Left ventricle myocardium inferior (tissue), 1 donor: ENCODE results near the gene ATP11A. TPM values are rescaled to one million over a fixed set of nuclear protein-coding genes. Genes with fewer than 3 reads are reported as not detected.

Experiments
- DNase-seq: peaks from one replicate; pipeline ENCODE4 v3.0.0-alpha.2; 2020
- H3K27ac ChIP-seq: fragments of 200-600 bp; replicated peaks from 2 replicates; pipeline ENCODE4 v1.8.0; 2021
- H3K27me3 ChIP-seq: fragments of 200-600 bp; 2 replicates; pipeline ENCODE4 v1.8.0; 2021; ENCODE audit warnings: low read depth
- H3K36me3 ChIP-seq: fragments of 200-600 bp; 2 replicates; pipeline ENCODE4 v1.8.0; 2021
- H3K4me1 ChIP-seq: fragments of 200-600 bp; 2 replicates; pipeline ENCODE4 v1.8.0; 2021
- H3K4me3 ChIP-seq: fragments of 200-600 bp; 2 replicates; pipeline ENCODE4 v1.8.0; 2021; ENCODE audit warnings: mild to moderate bottlenecking, moderate library complexity
- H3K9me3 ChIP-seq: fragments of 200-600 bp; replicated peaks from 2 replicates; pipeline ENCODE4 v1.8.0; 2021
- intact Hi-C: fragments of 100-400 bp; cut with micrococcal nuclease; formaldehyde crosslinking; loops from one replicate; pipeline ENCODE4 v1.11.0; 2022
- total RNA-seq: library from RNA; stranded (reverse); fragmentation: NEBNext Ultra II Directional; extraction: Animal tissue kit (Norgen Biotek cat#: 25700); gene quantifications from one replicate; pipeline ENCODE4 v1.2.1, GENCODE V29; 2021
- TF ChIP-seq, protein P1 (sequence below): fragments of 200-600 bp; IDR thresholded peaks from 2 replicates; pipeline ENCODE4 v1.8.0; 2021; ENCODE audit warnings: antibody characterized with exemption, mild to moderate bottlenecking, borderline replicate concordance
- donor health status: DM: no; HTN: yes; CAD: no; lungs with severe emphysema.

The ATP11A gene
- total RNA-seq, 1 donor from 2014 or later, result 106 TPM

DNA sequence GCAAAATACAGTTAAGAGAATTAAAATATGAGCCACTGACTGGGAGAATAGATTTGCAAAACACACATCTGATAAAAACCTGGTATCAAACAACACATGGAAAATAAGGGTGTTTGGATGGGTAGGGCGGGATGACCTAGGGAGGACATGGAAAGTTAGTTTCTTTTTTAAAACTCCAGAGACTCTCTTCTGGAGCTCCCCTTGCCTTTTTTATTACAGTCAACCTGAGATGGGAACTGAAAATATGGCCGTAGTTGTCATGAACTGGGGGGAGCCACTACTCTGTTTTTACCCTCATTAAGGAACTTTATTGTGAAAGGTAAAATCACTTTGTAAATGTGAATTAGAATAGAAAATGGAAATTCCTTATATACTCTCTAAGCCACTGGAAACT, 113.0 kb downstream of the ATP11A start:
- intact Hi-C loops, result no loop called here
- Histone ChIP-seq H3K36me3 (peaks cover 23% of the 10 kb centered on the region), H3K27me3 (no peaks in the 10 kb centered on the region), H3K4me1 (no peaks in the 10 kb centered on the region), H3K4me3 (no peak overlapping the region), H3K27ac (no peak overlapping the region), H3K9me3 (no peaks in the 10 kb centered on the region)
- TF ChIP-seq, protein P1, sequence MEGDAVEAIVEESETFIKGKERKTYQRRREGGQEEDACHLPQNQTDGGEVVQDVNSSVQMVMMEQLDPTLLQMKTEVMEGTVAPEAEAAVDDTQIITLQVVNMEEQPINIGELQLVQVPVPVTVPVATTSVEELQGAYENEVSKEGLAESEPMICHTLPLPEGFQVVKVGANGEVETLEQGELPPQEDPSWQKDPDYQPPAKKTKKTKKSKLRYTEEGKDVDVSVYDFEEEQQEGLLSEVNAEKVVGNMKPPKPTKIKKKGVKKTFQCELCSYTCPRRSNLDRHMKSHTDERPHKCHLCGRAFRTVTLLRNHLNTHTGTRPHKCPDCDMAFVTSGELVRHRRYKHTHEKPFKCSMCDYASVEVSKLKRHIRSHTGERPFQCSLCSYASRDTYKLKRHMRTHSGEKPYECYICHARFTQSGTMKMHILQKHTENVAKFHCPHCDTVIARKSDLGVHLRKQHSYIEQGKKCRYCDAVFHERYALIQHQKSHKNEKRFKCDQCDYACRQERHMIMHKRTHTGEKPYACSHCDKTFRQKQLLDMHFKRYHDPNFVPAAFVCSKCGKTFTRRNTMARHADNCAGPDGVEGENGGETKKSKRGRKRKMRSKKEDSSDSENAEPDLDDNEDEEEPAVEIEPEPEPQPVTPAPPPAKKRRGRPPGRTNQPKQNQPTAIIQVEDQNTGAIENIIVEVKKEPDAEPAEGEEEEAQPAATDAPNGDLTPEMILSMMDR, result no peak
- DNase-seq, result no peak

DNA sequence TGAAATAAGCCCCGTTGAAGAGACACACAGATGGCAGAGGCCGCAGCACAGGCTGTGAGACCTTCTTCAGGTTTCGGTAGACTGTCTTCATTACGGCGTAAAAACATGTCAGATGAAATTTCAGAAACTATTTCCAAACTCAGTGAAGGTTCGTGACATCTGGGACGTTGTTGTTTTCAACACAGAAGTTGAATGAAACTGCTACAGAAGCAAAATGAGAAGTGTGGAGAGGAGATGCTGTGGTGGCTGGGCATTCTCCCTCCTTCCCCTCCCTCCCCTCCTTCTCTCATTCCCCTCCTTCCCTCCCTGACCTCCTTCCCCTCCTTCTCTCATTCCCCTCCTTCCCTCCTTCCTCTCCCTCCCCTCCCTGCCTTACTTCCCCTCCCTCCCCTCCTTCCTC, 113.6 kb downstream of the ATP11A start:
- Histone ChIP-seq H3K36me3 (peaks cover 25% of the 10 kb centered on the region), H3K27ac (no peak overlapping the region), H3K27me3 (no peaks in the 10 kb centered on the region), H3K4me1 (no peaks in the 10 kb centered on the region), H3K9me3 (no peaks in the 10 kb centered on the region), H3K4me3 (no peak overlapping the region)
- DNase-seq, result no peak
- intact Hi-C loops, result no loop called here
- TF ChIP-seq, protein P1, result no peak

DNA sequence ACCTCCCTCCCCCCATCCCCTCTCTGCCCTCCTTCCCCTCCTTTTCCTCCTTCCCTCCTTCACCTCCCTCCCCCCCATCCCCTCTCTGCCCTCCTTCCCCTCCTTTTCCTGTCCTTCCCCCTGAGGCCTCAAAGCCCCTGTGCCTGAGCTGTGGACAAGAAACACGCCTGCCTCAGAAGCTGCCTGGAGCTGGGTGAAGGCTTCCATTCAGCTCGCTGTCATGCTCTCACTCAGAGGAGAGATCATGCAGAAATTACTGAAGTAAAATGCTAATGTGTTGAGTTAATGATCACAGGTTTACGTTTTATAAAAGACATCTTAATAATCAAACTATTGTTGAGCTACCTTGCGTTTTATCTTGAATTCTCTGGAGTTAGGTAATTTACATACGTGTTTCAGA, 114.5 kb downstream of the ATP11A start:
- no peak for DNase-seq

DNA sequence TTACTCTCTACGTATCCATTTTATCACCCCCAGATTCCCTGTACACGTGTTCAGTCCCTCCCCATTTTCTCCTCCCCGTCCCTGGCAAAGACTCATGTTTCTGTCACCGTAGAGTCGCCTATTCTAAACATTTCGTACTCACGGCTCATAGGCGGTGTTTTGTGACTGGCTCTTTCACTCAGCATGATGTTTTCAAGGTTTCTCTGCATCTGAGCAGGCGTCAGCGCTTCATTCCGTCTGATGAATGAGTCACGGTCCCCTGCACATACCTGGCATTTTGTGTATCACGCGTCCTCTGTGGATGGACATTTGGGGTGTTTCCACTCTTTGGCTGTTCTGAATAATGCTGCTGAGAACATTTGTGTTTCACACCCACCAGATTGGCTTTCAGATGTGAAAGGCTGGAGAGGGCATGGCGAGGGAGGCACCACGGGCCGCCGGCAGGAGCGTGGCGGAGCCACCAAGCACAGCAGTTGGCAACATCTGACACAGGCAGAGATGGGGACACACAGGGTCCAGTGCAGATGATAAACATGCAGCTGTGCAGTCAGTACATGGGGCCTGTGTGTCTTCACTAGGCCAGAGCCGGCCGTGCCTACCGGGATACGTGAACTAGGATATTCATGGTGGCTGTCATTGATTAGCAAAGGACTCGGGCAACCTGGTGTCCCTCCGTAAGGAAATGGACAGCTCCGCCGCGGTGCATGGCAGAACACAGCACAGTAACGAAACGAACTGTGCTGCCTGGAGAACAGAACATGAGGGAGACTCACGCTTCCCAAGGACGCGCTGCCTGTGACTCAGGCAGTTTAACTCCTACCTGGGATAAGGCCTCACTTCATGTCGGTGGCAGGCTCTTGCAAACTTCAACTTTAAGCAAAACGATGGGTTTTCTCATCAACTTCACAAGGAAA, 117.2 kb downstream of the ATP11A start:
- H3K4me1 ChIP-seq, result no peaks in the 10 kb centered on the region
- H3K27me3 ChIP-seq, result no peaks in the 10 kb centered on the region
- no peak overlapping the region for H3K4me3 ChIP-seq
- intact Hi-C loops, result no loop called here
- H3K36me3 ChIP-seq, result peaks cover 54% of the 10 kb centered on the region
- DNase-seq, result no peak
- TF ChIP-seq, protein P1, result no peak
- H3K27ac ChIP-seq, result no peak overlapping the region
- no peaks in the 10 kb centered on the region for H3K9me3 ChIP-seq

More for the DNA sequence above, 114.5 kb downstream of the ATP11A start:
- no peaks in the 10 kb centered on the region for H3K27me3 ChIP-seq
- H3K27ac ChIP-seq, result no peak overlapping the region
- H3K4me3 ChIP-seq, result no peak overlapping the region
- no peaks in the 10 kb centered on the region for H3K4me1 ChIP-seq
- peaks cover 34% of the 10 kb centered on the region for H3K36me3 ChIP-seq
- intact Hi-C loops, result no loop called here
- TF ChIP-seq, protein P1, result no peak
- no peaks in the 10 kb centered on the region for H3K9me3 ChIP-seq

DNA sequence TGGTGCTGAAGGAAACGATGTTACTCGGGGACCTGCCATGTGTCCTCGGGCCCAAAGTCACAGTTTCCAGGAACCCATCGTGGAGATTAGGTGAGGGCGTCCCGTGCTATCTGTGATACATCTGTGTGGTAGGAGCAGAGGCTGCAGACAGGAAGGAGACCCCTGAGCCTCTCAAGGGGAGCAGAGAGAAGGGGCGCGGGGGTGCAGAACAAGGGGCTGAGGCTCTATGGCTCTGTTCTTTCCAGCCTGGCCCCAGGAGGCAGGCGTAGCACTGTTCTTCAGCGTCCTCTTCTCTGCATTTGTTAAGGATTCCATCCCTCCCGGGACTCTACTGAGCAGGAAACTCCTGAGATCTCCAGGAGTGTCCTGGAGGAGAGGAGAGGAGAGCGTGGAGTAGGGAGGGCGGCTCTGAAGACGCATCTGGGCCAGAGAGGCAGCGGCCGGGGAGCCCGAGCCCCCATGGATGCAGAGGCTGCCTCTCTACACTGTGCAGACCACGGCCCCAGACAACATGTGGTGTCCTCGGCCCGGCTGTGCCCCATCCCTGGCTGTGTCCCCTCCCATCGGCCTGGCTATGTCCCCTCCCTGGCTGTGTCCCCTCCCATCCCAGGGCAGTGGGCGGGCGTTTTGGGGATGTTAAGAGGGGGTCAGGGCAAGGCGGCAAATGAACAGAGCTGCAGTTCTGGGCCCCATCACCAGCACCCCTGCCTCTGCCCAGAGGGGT, 118.0 kb downstream of the ATP11A start:
- no peak overlapping the region for H3K27ac ChIP-seq
- H3K27me3 ChIP-seq, result no peaks in the 10 kb centered on the region
- intact Hi-C loops, result no loop called here
- DNase-seq, result no peak
- TF ChIP-seq, protein P1, result no peak
- H3K4me1 ChIP-seq, result no peaks in the 10 kb centered on the region
- no peaks in the 10 kb centered on the region for H3K9me3 ChIP-seq
- H3K36me3 ChIP-seq, result peaks cover 54% of the 10 kb centered on the region
- H3K4me3 ChIP-seq, result no peak overlapping the region
